Glutamatergic neuron (in vitro differentiated cells): ENCODE results near the gene KCNA2. TPM values are rescaled to one million over a fixed set of nuclear protein-coding genes. Genes with fewer than 3 reads are reported as not detected.

Experiments used
- DNase-seq: peaks from one replicate; pipeline ENCODE4 v3.0.0; 2022
- H3K27ac Mint-ChIP-seq: one replicate; pipeline ENCODE4 v1.8.0; 2020; ENCODE audit warnings: mild to moderate bottlenecking, mixed read lengths, inconsistent platforms; ENCODE audit not compliant: unreplicated experiment
- H3K27me3 Mint-ChIP-seq: one replicate; pipeline ENCODE4 v1.8.0; 2020; ENCODE audit warnings: mild to moderate bottlenecking, moderate library complexity, mixed read lengths, inconsistent platforms; ENCODE audit not compliant: unreplicated experiment
- H3K36me3 Mint-ChIP-seq: one replicate; pipeline ENCODE4 v1.8.0; 2020; ENCODE audit warnings: mild to moderate bottlenecking, mixed read lengths, inconsistent platforms; ENCODE audit not compliant: unreplicated experiment
- H3K4me1 Mint-ChIP-seq: one replicate; pipeline ENCODE4 v1.8.0; 2020; ENCODE audit warnings: mild to moderate bottlenecking, low read depth, mixed read lengths, inconsistent platforms; ENCODE audit not compliant: unreplicated experiment
- H3K4me3 Mint-ChIP-seq: one replicate; pipeline ENCODE4 v1.8.0; 2020; ENCODE audit warnings: mild to moderate bottlenecking, mixed read lengths, inconsistent platforms; ENCODE audit not compliant: unreplicated experiment
- H3K9me3 Mint-ChIP-seq: one replicate; pipeline ENCODE4 v1.8.0; 2020; ENCODE audit warnings: mild to moderate bottlenecking, moderate library complexity, mixed read lengths, inconsistent platforms; ENCODE audit not compliant: unreplicated experiment
- CTCF ChIP-seq: fragments of 200-600 bp; sonication (generic); IDR thresholded peaks from one replicate; pipeline ENCODE4 v1.5.0; 2021; ENCODE audit not compliant: partially characterized antibody, unreplicated experiment
- total RNA-seq: library from RNA; stranded (reverse); fragmentation: NEBNext Ultra II Directional; extraction: Animal tissue kit (Norgen Biotek cat#: 25700); gene quantifications from one replicate; pipeline ENCODE4 v1.2.1, GENCODE V29; 2021; ENCODE audit not compliant: unreplicated experiment

KCNA2 gene
- total RNA-seq, 1 donor from 2014 or later = 19.7 TPM

DNA sequence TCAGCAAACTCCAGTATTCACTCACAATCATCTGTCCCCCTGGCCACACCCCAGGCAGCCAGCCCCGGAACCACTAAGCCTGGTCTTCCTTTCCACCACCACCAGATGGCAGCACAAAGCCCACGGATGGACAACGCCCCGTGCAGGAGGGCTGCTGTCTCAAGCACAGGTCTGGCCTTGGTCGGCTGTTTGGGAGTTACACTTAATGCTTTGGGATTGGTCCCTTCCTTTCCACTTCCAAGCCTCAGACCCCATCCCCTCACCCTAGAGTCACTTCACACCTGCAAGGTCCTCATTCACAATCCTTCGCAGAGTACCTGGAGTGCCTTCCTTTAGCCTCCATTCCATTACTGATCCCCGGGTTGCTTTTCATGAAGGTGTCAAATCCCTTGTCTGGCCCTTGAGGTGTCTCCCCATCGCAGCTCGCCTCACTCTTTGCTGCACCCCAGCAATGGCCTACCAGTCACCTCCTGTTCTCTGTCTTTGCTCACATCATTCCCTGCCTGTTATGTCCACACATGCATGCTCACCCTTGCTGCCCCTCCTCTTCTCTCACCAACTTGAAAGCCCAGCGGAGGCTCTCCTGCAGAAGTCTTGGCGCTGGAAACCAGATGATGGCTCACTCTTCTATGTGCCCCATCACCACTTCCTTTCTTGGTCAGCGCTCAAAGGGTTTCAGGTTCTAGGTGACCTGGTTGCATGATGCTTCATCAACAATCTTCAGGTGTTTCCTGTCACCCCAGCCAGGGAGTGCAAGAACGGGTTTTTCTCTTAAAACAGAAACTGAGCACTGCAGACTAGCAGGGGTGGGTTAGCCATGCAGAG, 24.9 kb upstream of the KCNA2 start:
- no peaks in the 10 kb centered on the region for H3K36me3 Mint-ChIP-seq
- peaks cover 4% of the 10 kb centered on the region for H3K9me3 Mint-ChIP-seq
- no peak overlapping the region for H3K4me3 Mint-ChIP-seq
- peak; percentile 88 for DNase-seq
- TF ChIP-seq CTCF = peak; percentile 90
- H3K27ac Mint-ChIP-seq = no peak overlapping the region
- H3K27me3 Mint-ChIP-seq = peaks cover 5% of the 10 kb centered on the region
- H3K4me1 Mint-ChIP-seq = peaks cover 10% of the 10 kb centered on the region

DNA sequence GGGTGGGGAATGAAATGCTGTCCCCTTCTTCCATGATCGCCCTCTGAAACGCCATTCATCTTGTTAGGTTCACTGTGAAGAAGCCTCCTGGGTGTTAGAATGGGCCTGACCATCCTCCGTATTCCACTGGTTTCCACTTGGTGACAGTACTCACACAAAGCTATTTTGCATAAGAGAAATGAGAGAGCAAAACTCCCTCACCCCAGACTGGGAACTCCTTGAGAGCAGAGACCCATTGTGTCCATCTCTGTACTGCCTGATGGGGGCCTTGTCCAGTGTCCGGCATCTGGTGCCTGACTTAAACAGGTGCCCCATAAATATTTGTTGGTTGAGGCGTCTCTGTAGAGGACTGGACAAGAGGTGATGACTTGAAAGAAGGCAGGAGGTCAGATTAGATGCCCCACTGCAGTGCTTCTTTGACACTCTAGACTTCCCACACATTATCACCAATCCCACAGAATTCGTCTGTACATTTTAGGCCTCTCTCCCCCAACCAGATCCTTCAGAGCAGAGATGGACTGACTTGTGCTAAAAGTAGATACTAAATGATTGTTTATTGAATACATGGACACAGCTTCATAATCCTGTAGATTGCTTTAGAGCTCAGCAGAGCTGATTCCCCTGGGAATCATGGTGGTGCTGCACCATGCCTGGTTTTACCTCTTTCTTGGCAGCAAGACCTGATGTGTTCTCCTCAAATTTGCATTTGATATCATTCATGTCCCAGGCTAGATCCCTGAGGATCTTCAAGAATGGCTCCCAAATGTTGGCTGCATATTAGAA, 22.4 kb upstream of the KCNA2 start:
- Mint-ChIP-seq H3K36me3 (no peaks in the 10 kb centered on the region), H3K4me1 (no peaks in the 10 kb centered on the region), H3K4me3 (no peak overlapping the region), H3K27ac (no peak overlapping the region), H3K27me3 (no peaks in the 10 kb centered on the region), H3K9me3 (no peaks in the 10 kb centered on the region)
- DNase-seq = no peak
- no peak for TF ChIP-seq CTCF

GRCh38 chr1:110627764-110628163, 21.6 kb upstream of the KCNA2 start:
- Mint-ChIP-seq H3K4me1 (no peaks in the 10 kb centered on the region), H3K27me3 (no peaks in the 10 kb centered on the region), H3K27ac (no peak overlapping the region), H3K4me3 (no peak overlapping the region), H3K36me3 (no peaks in the 10 kb centered on the region), H3K9me3 (no peaks in the 10 kb centered on the region)
- no peak for DNase-seq
- TF ChIP-seq CTCF = no peak

- H3K27me3 Mint-ChIP-seq = no peaks in the 10 kb centered on the region
- no peaks in the 10 kb centered on the region for H3K9me3 Mint-ChIP-seq
Observed at GRCh38 chr1:110626889-110627288, 20.7 kb upstream of the KCNA2 start.

More at GRCh38 chr1:110626889-110627288, 20.7 kb upstream of the KCNA2 start:
- no peaks in the 10 kb centered on the region for H3K4me1 Mint-ChIP-seq
- no peak overlapping the region for H3K27ac Mint-ChIP-seq
- H3K4me3 Mint-ChIP-seq = no peak overlapping the region
- TF ChIP-seq CTCF = no peak
- no peaks in the 10 kb centered on the region for H3K36me3 Mint-ChIP-seq
- DNase-seq = no peak
